SH-SY5Y (cell line): ENCODE results near the gene RBM19.

ENCODE experiments used
- GATA2 ChIP-seq: IDR thresholded peaks from 2 replicates; pipeline ENCODE4 v1.6.1; 2011; ENCODE audit warnings: mild to moderate bottlenecking, low read depth, low read length
- GATA3 ChIP-seq: IDR thresholded peaks from 2 replicates; pipeline ENCODE4 v1.6.1; 2011; ENCODE audit warnings: low read depth, mild to moderate bottlenecking, low read length, moderate library complexity

DNA sequence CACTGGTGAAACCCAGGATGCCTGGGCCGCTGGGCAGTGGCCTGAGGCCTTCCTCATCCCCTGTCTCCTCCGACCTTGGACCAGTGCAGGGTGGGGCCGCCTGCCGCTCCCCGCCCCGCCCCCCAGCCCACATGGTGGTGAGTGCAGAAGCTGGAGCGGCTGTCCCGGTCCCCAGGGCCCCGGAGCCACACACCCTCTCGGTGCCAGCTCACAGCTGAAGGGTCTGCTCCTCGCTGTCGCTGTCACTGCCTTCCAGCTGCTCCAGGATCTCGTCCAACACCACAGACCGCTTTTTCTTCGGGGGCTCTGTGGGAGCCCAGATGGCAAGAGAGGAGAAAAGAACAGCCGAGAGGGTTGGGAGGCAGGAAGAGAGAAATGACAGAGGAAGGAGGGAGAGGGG lies 143.1 kb downstream of the RBM19 start:
- TF ChIP-seq GATA3 (no peak), GATA2 (no peak)
